Panc1 (cell line): ENCODE measurements around the gene SIL1. TPM values are rescaled to one million over a fixed set of nuclear protein-coding genes. Genes with fewer than 3 reads are reported as not detected.

Experiments used
- ATAC-seq: fragments of 200-7000 bp; cut with Tn5 transposase; 2 replicates; pipeline ENCODE4 v1.9.1; 2020; ENCODE audit warnings: mild to moderate bottlenecking, moderate library complexity
- BruUV-seq: library from RNA; stranded (reverse); fragments of 400-500 nt; replicated peaks from 2 replicates; lab custom pipeline; 2021; lab: Mats Ljungman, UMichigan
- CTCF ChIA-PET: fragments of 300-600 bp; sonication (Branson Sonifier 250); formaldehyde crosslinking; loops from one replicate; lab custom pipeline; 2022; ENCODE audit warnings: antibody characterized with exemption; lab: Charles Lee
- POLR2A ChIA-PET: fragments of 300-600 bp; sonication (Branson Sonifier 250); formaldehyde crosslinking; loops from one replicate; lab custom pipeline; 2022; ENCODE audit warnings: antibody characterized with exemption; lab: Charles Lee
- DNase-seq: peaks from one replicate; pipeline ENCODE4 v3.0.0-alpha.2; 2010; ENCODE audit warnings: low read depth, low spot score
- H3K27ac ChIP-seq: 2 replicates; pipeline ENCODE4 v1.5.1; 2011; ENCODE audit warnings: mild to moderate bottlenecking, low read length, inconsistent platforms
- H3K27me3 ChIP-seq: fragments of 200-500 bp; sonication (Bioruptor generic); 2 replicates; pipeline ENCODE4 v1.6.0; 2014; ENCODE audit warnings: low read length, inconsistent platforms; ENCODE audit not compliant: control insufficient read depth, insufficient read depth
- H3K36me3 ChIP-seq: fragments of 200-500 bp; sonication (Bioruptor generic); 2 replicates; pipeline ENCODE4 v1.5.1; 2014; ENCODE audit warnings: inconsistent platforms, mild to moderate bottlenecking, low read length, moderate library complexity; ENCODE audit not compliant: control insufficient read depth, insufficient read depth
- H3K4me1 ChIP-seq: 2 replicates; pipeline ENCODE4 v1.5.1; 2011; ENCODE audit warnings: inconsistent platforms, mild to moderate bottlenecking, low read length, moderate library complexity; ENCODE audit not compliant: control insufficient read depth, insufficient read depth
- H3K4me3 ChIP-seq, 2 experiments: 2 replicates each; pipeline ENCODE4 v1.5.1; 2011 to 2012; ENCODE audit warnings: low read depth in 2 of 2, low read length in 2 of 2, mild to moderate bottlenecking in 2 of 2, inconsistent platforms in 1 of 2, moderate library complexity in 1 of 2
- H3K9me3 ChIP-seq: fragments of 200-500 bp; sonication (Bioruptor generic); 2 replicates; pipeline ENCODE4 v1.5.1; 2014; ENCODE audit warnings: low read depth, mild to moderate bottlenecking, inconsistent platforms, low read length, moderate library complexity; ENCODE audit not compliant: control insufficient read depth, insufficient read depth
- POLR2AphosphoS5 ChIP-seq: IDR thresholded peaks from 2 replicates; pipeline ENCODE4 v1.6.1; 2012; ENCODE audit warnings: mild to moderate bottlenecking, low read depth, low read length, moderate library complexity
- SIN3A ChIP-seq: IDR thresholded peaks from 2 replicates; pipeline ENCODE4 v1.6.1; 2012; ENCODE audit warnings: low read depth, mild to moderate bottlenecking, low read length, moderate library complexity, borderline replicate concordance; ENCODE audit not compliant: insufficient read depth
- TCF7L2 ChIP-seq: IDR thresholded peaks from 2 replicates; pipeline ENCODE4 v1.6.1; 2011; ENCODE audit warnings: mild to moderate bottlenecking, low read depth, low read length, inconsistent platforms
- in situ Hi-C: cut with HindIII; loops from 2 replicates; pipeline ENCODE4 v1.10.0; 2016; ENCODE audit warnings: low sequenced_read_pairs, low pct_unique_long_range_greater_than_20kb
- intact Hi-C: fragments of 100-400 bp; cut with micrococcal nuclease; formaldehyde crosslinking; loops from one replicate; pipeline ENCODE4 v1.10.0; 2022; ENCODE audit not compliant: unreplicated experiment
- total RNA-seq: library from RNA; stranded (reverse); gene quantifications from one replicate; pipeline ENCODE4 v1.2.1, GENCODE V29; 2021; ENCODE audit not compliant: unreplicated experiment
- TF ChIP-seq, protein P1 (sequence below), 2 experiments: IDR thresholded peaks; 2 replicates each; pipeline ENCODE4 v1.6.1; 2011 to 2012; ENCODE audit warnings: low read depth in 2 of 2, control low read depth in 1 of 2, low read length in 1 of 2, mild to moderate bottlenecking in 1 of 2, moderate library complexity in 1 of 2; ENCODE audit not compliant: insufficient read depth in 1 of 2
- TF ChIP-seq, protein P2 (sequence below): fragments of 450-650 bp; IDR thresholded peaks from 2 replicates; pipeline ENCODE4 v1.5.1; 2017; ENCODE audit warnings: mild to moderate bottlenecking

The SIL1 gene
- total RNA-seq, 1 experiment from 2014 or later: 35.4 TPM

DNA sequence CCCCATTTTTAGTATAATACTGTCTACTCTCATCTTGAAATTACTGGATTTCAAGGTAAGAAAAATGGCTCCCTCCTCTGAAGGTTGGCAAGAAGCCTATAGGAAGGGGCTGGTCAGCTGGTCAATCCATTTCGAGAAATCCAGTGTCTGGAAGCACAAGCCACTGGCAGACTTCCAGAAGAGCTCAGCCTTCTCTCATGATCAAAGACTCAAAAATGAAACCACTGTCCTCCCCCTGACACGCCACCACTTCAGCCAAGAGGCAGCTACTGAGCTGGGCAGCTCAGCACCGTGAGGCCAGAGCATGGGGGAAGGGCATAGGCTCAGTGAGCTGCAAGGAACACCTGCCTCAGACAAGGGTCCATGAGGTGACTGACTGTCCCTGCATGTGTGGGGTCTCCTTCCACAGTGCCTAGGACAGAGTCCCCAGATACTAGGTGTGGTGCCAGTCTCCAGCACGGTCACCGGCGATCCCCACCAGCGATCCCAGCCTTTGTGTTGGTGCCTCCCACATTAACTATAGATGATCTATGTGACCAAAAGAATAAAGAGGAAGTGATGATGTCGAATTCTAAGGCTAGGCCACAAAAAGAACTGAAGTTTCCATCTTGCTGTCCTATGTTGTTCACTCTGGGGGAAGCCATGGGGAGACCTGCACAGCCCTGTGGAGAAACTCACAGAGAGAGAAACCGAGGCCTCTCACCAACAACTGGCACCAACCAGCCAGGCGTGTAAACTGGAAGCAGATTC lies 222.9 kb downstream of the SIL1 start:
- no peak overlapping the region for H3K4me3 ChIP-seq
- CTCF ChIA-PET: no interaction called here
- DNase-seq (no peak), ATAC-seq (no peak)
- no peaks in the 10 kb centered on the region for H3K27me3 ChIP-seq
- intact Hi-C loops: no loop called here
- no peak overlapping the region for H3K27ac ChIP-seq
- no TSS peak for BruUV-seq
- no peaks in the 10 kb centered on the region for H3K36me3 ChIP-seq
- no peaks in the 10 kb centered on the region for H3K4me1 ChIP-seq
- in situ Hi-C loops: no loop called here
- POLR2A ChIA-PET: no interaction called here
- no peaks in the 10 kb centered on the region for H3K9me3 ChIP-seq
- TF ChIP-seq, protein P1, sequence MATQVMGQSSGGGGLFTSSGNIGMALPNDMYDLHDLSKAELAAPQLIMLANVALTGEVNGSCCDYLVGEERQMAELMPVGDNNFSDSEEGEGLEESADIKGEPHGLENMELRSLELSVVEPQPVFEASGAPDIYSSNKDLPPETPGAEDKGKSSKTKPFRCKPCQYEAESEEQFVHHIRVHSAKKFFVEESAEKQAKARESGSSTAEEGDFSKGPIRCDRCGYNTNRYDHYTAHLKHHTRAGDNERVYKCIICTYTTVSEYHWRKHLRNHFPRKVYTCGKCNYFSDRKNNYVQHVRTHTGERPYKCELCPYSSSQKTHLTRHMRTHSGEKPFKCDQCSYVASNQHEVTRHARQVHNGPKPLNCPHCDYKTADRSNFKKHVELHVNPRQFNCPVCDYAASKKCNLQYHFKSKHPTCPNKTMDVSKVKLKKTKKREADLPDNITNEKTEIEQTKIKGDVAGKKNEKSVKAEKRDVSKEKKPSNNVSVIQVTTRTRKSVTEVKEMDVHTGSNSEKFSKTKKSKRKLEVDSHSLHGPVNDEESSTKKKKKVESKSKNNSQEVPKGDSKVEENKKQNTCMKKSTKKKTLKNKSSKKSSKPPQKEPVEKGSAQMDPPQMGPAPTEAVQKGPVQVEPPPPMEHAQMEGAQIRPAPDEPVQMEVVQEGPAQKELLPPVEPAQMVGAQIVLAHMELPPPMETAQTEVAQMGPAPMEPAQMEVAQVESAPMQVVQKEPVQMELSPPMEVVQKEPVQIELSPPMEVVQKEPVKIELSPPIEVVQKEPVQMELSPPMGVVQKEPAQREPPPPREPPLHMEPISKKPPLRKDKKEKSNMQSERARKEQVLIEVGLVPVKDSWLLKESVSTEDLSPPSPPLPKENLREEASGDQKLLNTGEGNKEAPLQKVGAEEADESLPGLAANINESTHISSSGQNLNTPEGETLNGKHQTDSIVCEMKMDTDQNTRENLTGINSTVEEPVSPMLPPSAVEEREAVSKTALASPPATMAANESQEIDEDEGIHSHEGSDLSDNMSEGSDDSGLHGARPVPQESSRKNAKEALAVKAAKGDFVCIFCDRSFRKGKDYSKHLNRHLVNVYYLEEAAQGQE (IDR thresholded peaks at IDR 0.05; ENCODE audit: insufficient read depth in 1 of 2, low read depth in 2 of 2, low read length in 1 of 2): no peak

DNA sequence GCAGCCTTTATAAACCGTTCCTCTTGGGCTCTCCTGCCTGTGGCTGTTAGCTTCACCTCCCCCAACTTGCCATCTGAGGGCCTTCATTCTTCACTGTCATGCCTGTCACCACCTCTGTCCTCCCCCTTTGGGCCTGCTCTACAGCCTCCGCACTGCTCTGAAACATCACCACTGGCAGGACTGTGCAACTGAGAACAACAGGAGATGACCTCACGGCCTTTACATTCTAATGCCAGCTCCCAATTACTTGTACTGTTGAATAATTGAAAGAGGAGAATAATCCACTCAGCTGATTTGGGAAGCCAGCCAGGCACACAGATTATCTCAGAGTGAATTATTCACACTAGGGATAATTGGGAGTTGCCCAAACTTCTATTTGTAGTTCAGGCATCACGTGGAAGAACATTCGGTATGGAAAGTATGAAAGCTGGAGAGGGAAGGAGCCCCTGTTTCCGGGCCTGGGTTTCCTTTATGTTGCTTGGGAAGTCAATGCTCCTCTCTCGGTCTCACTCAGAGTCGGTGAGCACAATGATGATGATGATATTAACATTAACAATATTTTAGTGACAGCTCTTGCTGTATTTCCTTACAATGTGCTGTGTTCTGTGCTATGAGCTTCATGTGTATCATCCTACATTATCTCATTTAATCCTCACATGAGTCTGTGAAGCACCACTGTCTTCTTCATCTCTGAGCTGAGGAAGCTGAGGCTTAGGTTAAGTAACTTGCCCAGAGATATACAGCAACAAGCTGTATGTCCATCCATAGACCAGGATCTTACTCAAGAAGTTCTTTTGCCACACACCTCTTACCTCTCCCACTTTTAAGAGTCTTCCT lies 223.7 kb downstream of the SIL1 start:
- intact Hi-C loops: no loop called here
- Histone ChIP-seq H3K27me3 (no peaks in the 10 kb centered on the region), H3K36me3 (no peaks in the 10 kb centered on the region), H3K27ac (no peak overlapping the region), H3K4me3 (no peak overlapping the region), H3K9me3 (no peaks in the 10 kb centered on the region), H3K4me1 (no peaks in the 10 kb centered on the region)
- ChIA-PET CTCF (no interaction called here), POLR2A (interaction anchor here (0.6 kb wide), 1 partner anchor 319 kb away, joined by 7 read pairs; the partner anchor contains the start of gene MATR3)
- in situ Hi-C loops: no loop called here
- BruUV-seq: no TSS peak
- DNase-seq: no peak
- no peak for ATAC-seq
- TF ChIP-seq, protein P2, sequence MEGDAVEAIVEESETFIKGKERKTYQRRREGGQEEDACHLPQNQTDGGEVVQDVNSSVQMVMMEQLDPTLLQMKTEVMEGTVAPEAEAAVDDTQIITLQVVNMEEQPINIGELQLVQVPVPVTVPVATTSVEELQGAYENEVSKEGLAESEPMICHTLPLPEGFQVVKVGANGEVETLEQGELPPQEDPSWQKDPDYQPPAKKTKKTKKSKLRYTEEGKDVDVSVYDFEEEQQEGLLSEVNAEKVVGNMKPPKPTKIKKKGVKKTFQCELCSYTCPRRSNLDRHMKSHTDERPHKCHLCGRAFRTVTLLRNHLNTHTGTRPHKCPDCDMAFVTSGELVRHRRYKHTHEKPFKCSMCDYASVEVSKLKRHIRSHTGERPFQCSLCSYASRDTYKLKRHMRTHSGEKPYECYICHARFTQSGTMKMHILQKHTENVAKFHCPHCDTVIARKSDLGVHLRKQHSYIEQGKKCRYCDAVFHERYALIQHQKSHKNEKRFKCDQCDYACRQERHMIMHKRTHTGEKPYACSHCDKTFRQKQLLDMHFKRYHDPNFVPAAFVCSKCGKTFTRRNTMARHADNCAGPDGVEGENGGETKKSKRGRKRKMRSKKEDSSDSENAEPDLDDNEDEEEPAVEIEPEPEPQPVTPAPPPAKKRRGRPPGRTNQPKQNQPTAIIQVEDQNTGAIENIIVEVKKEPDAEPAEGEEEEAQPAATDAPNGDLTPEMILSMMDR: no peak
- no peak for TF ChIP-seq POLR2AphosphoS5
- TF ChIP-seq, protein P1 (IDR thresholded peaks at IDR 0.05; ENCODE audit: insufficient read depth in 1 of 2, low read depth in 2 of 2, low read length in 1 of 2): no peak
- TF ChIP-seq SIN3A: no peak
- TF ChIP-seq TCF7L2: no peak
